K562 (cell line): ENCODE measurements around the gene FASTKD1. TPM values are rescaled to one million over a fixed set of nuclear protein-coding genes. Genes with fewer than 3 reads are reported as not detected.

ENCODE experiments used
- BACH1 ChIP-seq: fragments of 200-800 bp; sonication (Bioruptor generic); IDR thresholded peaks from 2 replicates; pipeline ENCODE4 v1.6.1; 2016; ENCODE audit warnings: missing genetic modification characterization, missing compliant biosample characterization
- BHLHE40 ChIP-seq: IDR thresholded peaks from 2 replicates; pipeline ENCODE4 v1.6.1; 2011; ENCODE audit warnings: low read length, improper control_type of control experiment
- HNRNPLL ChIP-seq: fragments of 200-400 bp; formaldehyde crosslinking; IDR thresholded peaks from 2 replicates; pipeline ENCODE4 v1.6.1; 2017; ENCODE audit warnings: low read length, low read depth, mild to moderate bottlenecking; ENCODE audit not compliant: poor library complexity, severe bottlenecking
- HSF4 ChIP-seq: fragments of 250-450 bp; sonication (Bioruptor Pico); IDR thresholded peaks from 2 replicates; pipeline ENCODE4 v2.1.2; 2022; ENCODE audit warnings: mild to moderate bottlenecking, moderate library complexity, borderline replicate concordance
- MAZ ChIP-seq, 2 experiments: fragments of 450-650 bp in 1 of 2; sonication (generic) in 1 of 2; formaldehyde crosslinking; IDR thresholded peaks in 1 of 2; conservative IDR thresholded peaks in 1 of 2; 2 replicates each; pipeline versions ENCODE4 v1.4.0 to v1.5.0; 2020; ENCODE audit warnings: mild to moderate bottlenecking in 1 of 2, missing genetic modification reagents in 1 of 2
- RFX5 ChIP-seq: IDR thresholded peaks from 2 replicates; pipeline ENCODE4 v1.6.1; 2011; ENCODE audit warnings: low read depth, mild to moderate bottlenecking, improper control_type of control experiment, low read length
- TARDBP ChIP-seq: fragments of 450-650 bp; IDR thresholded peaks from 2 replicates; pipeline ENCODE4 v1.6.1; 2016
- TRIM28 ChIP-seq: fragments of 450-650 bp; IDR thresholded peaks from 2 replicates; pipeline ENCODE4 v1.6.1; 2017
- ZNF121 ChIP-seq: sonication (generic); formaldehyde crosslinking; conservative IDR thresholded peaks from 2 replicates; pipeline ENCODE4 v1.8.0; 2022; ENCODE audit warnings: missing genetic modification reagents
- ZNF232 ChIP-seq: sonication (generic); formaldehyde crosslinking; IDR thresholded peaks from 2 replicates; pipeline ENCODE4 v1.8.0; 2022; ENCODE audit warnings: mild to moderate bottlenecking, missing genetic modification reagents
- ZNF79 ChIP-seq: fragments of 250-450 bp; sonication (Bioruptor Pico); IDR thresholded peaks from 2 replicates; pipeline ENCODE4 v1.4.0; 2020; ENCODE audit warnings: low read depth, mild to moderate bottlenecking, moderate library complexity
- polyA plus RNA-seq, 8 experiments: library from polyadenylated mRNA; depleted of rRNA in 4 of 8; stranded (reverse) in 5 of 8; unstranded in 3 of 8; fragments of >200 nt; fragmentation: Nextera tagmentation in 2 of 8; fragmentation: Illumina TruSeq in 1 of 8; extraction: Ambion mirVana in 2 of 8; extraction: Trizol in 1 of 8; gene quantifications; 2 replicates each; pipeline versions ENCODE4 v1.2.1 to v1.2.3, GENCODE V29; 2011 to 2014; ENCODE audit warnings: inconsistent platforms in 1 of 8, missing spikeins in 1 of 8
- total RNA-seq, 7 experiments: library from RNA; depleted of rRNA in 6 of 7; stranded (reverse); fragments of >200 nt in 6 of 7; fragmentation: Illumina TruSeq in 2 of 7; extraction: Trizol in 2 of 7; gene quantifications; 2 replicates each; pipeline versions ENCODE4 v1.2.1 to v1.2.3, GENCODE V29; 2011 to 2021; ENCODE audit warnings: low replicate concordance in 1 of 7
- TF ChIP-seq, protein P1 (sequence below), 2 experiments: fragments of 450-650 bp; formaldehyde crosslinking in 1 of 2; IDR thresholded peaks; 2 replicates each; pipeline versions ENCODE4 v1.4.0 to v1.6.1; 2014 to 2020; ENCODE audit warnings: mild to moderate bottlenecking in 2 of 2, borderline replicate concordance in 1 of 2, low read depth in 1 of 2
- TF ChIP-seq, protein P2 (sequence below): fragments of 250-450 bp; sonication (Bioruptor Pico); IDR thresholded peaks from 2 replicates; pipeline ENCODE4 v1.4.0; 2020; ENCODE audit warnings: mild to moderate bottlenecking, moderate library complexity
- TF ChIP-seq, protein P3 (sequence below): fragments of 250-450 bp; sonication (Bioruptor Pico); IDR thresholded peaks from 2 replicates; pipeline ENCODE4 v1.8.0; 2022; ENCODE audit warnings: moderate library complexity, mild to moderate bottlenecking, inconsistent platforms

The FASTKD1 gene
- total and polyA plus RNA-seq, 9 of the 15 experiments (the other 6 are each of a cell fraction or from before 2014, with no cell fraction given): 63.5 to 134 (median 119) TPM

DNA sequence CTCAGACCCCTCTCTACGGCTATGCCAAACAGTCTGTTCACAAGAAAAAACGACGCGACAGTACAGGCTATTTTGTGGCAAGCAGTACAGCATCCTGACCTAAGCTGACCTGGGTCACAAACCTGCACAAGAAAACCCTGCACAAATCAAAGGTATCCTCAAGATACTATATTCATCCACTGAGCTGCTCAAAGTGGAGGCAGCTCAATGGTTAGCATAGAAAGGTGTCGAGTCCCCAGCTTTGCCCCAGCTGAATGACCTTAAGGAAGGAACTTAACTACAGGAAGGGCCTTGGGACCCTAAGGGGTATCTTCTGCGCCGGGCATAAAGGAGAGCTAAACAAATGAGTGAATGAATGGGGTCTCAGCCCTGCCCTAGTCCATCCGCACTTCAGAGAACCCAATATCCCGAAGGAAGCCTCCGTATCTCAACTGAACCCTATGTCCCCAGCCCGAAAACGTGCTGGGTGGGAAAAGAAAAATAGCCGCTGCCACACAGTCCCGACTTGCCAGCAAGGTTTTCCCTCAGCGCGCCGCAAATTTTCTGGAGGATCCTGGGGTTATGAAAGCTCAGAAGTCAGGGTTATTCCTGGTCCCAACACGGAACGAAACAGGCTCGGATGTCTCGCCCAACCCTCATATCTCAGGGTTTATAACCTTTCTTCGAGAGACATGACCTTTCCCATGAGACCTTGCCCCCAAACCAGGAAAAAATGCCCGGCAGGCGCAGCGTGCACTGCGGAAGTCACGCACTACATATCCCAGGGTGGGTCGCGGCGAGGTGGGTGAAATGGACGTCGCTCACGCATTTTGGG, at the start of gene FASTKD1 (continued):
- TF ChIP-seq, protein P1, sequence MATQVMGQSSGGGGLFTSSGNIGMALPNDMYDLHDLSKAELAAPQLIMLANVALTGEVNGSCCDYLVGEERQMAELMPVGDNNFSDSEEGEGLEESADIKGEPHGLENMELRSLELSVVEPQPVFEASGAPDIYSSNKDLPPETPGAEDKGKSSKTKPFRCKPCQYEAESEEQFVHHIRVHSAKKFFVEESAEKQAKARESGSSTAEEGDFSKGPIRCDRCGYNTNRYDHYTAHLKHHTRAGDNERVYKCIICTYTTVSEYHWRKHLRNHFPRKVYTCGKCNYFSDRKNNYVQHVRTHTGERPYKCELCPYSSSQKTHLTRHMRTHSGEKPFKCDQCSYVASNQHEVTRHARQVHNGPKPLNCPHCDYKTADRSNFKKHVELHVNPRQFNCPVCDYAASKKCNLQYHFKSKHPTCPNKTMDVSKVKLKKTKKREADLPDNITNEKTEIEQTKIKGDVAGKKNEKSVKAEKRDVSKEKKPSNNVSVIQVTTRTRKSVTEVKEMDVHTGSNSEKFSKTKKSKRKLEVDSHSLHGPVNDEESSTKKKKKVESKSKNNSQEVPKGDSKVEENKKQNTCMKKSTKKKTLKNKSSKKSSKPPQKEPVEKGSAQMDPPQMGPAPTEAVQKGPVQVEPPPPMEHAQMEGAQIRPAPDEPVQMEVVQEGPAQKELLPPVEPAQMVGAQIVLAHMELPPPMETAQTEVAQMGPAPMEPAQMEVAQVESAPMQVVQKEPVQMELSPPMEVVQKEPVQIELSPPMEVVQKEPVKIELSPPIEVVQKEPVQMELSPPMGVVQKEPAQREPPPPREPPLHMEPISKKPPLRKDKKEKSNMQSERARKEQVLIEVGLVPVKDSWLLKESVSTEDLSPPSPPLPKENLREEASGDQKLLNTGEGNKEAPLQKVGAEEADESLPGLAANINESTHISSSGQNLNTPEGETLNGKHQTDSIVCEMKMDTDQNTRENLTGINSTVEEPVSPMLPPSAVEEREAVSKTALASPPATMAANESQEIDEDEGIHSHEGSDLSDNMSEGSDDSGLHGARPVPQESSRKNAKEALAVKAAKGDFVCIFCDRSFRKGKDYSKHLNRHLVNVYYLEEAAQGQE (IDR thresholded peaks at IDR 0.05; ENCODE audit: borderline replicate concordance): no peak
- TF ChIP-seq, protein P1 (CRISPR knock-in tag; IDR thresholded peaks at IDR 0.05; ENCODE audit: low read depth): no peak
- TF ChIP-seq BACH1 (tag) (peak; percentile 51; the same call in 1 of the 2 replicates), ZNF79 (CRISPR knock-in tag) (no peak), HSF4 (CRISPR knock-in tag) (no peak), HNRNPLL (peak; percentile 99), ZNF121 (CRISPR knock-in tag) (no peak), BHLHE40 (peak; percentile 62), TARDBP (no peak), ZNF232 (CRISPR knock-in tag) (no peak), TRIM28 (0 out of 2 replicates have a peak, but pooled peaks have one; percentile 49), RFX5 (no peak), MAZ (CRISPR knock-in tag; conservative IDR thresholded peaks at IDR 0.05 in 1 of 2, IDR thresholded peaks at IDR 0.05 in 1 of 2) (peak; percentile 71 to 87; a peak in 3 of 4 replicates)
- TF ChIP-seq, protein P2, sequence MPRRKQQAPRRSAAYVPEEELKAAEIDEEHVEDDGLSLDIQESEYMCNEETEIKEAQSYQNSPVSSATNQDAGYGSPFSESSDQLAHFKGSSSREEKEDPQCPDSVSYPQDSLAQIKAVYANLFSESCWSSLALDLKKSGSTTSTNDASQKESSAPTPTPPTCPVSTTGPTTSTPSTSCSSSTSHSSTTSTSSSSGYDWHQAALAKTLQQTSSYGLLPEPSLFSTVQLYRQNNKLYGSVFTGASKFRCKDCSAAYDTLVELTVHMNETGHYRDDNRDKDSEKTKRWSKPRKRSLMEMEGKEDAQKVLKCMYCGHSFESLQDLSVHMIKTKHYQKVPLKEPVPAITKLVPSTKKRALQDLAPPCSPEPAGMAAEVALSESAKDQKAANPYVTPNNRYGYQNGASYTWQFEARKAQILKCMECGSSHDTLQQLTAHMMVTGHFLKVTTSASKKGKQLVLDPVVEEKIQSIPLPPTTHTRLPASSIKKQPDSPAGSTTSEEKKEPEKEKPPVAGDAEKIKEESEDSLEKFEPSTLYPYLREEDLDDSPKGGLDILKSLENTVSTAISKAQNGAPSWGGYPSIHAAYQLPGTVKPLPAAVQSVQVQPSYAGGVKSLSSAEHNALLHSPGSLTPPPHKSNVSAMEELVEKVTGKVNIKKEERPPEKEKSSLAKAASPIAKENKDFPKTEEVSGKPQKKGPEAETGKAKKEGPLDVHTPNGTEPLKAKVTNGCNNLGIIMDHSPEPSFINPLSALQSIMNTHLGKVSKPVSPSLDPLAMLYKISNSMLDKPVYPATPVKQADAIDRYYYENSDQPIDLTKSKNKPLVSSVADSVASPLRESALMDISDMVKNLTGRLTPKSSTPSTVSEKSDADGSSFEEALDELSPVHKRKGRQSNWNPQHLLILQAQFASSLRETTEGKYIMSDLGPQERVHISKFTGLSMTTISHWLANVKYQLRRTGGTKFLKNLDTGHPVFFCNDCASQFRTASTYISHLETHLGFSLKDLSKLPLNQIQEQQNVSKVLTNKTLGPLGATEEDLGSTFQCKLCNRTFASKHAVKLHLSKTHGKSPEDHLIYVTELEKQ (CRISPR knock-in tag): no peak
- TF ChIP-seq, protein P3, sequence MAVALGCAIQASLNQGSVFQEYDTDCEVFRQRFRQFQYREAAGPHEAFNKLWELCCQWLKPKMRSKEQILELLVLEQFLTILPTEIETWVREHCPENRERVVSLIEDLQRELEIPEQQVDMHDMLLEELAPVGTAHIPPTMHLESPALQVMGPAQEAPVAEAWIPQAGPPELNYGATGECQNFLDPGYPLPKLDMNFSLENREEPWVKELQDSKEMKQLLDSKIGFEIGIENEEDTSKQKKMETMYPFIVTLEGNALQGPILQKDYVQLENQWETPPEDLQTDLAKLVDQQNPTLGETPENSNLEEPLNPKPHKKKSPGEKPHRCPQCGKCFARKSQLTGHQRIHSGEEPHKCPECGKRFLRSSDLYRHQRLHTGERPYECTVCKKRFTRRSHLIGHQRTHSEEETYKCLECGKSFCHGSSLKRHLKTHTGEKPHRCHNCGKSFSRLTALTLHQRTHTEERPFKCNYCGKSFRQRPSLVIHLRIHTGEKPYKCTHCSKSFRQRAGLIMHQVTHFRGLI (CRISPR knock-in tag): peak; percentile 72; the same call in 1 of the 2 replicates
